Astrocyte (in vitro differentiated cells and primary cell): ENCODE results near the gene FBXL13. TPM values are rescaled to one million over a fixed set of nuclear protein-coding genes. Genes with fewer than 3 reads are reported as not detected.
A peak's percentile ranks its signal among the peaks of the same experiment; 100 is the strongest.

ENCODE experiments used
- DNase-seq: peaks from one replicate; pipeline ENCODE4 v3.0.0-alpha.2; 2010; ENCODE audit warnings: low read depth
- FAIRE-seq: peaks from 2 replicates; lab custom pipeline; 2011; peaks lifted over from hg19 to GRCh38; lab: Jason Lieb, UNC
- H2AFZ ChIP-seq: 2 replicates; pipeline ENCODE4 v1.6.0; 2012; ENCODE audit warnings: low read depth, low read length, inconsistent platforms
- H3K27ac ChIP-seq: 2 replicates; pipeline ENCODE4 v1.5.1; 2011; ENCODE audit warnings: low read depth, low read length, inconsistent platforms
- H3K27me3 ChIP-seq: 2 replicates; pipeline ENCODE4 v1.6.0; 2011; ENCODE audit warnings: low read length, inconsistent platforms; ENCODE audit not compliant: insufficient read depth
- H3K36me3 ChIP-seq: 2 replicates; pipeline ENCODE4 v1.5.1; 2011; ENCODE audit warnings: low read length, inconsistent platforms; ENCODE audit not compliant: insufficient read depth
- H3K4me1 ChIP-seq: 2 replicates; pipeline ENCODE4 v1.5.1; 2011; ENCODE audit warnings: low read length, inconsistent platforms; ENCODE audit not compliant: insufficient read depth
- H3K4me2 ChIP-seq: 2 replicates; pipeline ENCODE4 v1.6.0; 2012; ENCODE audit warnings: low read length, inconsistent platforms
- H3K4me3 ChIP-seq: 2 replicates; pipeline ENCODE4 v1.5.1; 2011; ENCODE audit warnings: low read depth, mild to moderate bottlenecking, low read length, inconsistent platforms; ENCODE audit not compliant: insufficient read depth
- H3K79me2 ChIP-seq: 2 replicates; pipeline ENCODE4 v1.6.0; 2012; ENCODE audit warnings: mild to moderate bottlenecking, low read length, inconsistent platforms; ENCODE audit not compliant: insufficient read depth
- H3K9ac ChIP-seq: 2 replicates; pipeline ENCODE4 v1.6.0; 2012; ENCODE audit warnings: mild to moderate bottlenecking, low read length, inconsistent platforms
- H3K9me3 ChIP-seq: 2 replicates; pipeline ENCODE4 v1.5.1; 2012; ENCODE audit warnings: low read depth, mild to moderate bottlenecking, low read length, inconsistent platforms; ENCODE audit not compliant: insufficient read depth
- H4K20me1 ChIP-seq: 2 replicates; pipeline ENCODE4 v1.6.0; 2012; ENCODE audit warnings: low read length, inconsistent platforms; ENCODE audit not compliant: insufficient read depth
- H3K27ac Mint-ChIP-seq: one replicate; pipeline ENCODE4 v1.8.0; 2021; ENCODE audit warnings: mild to moderate bottlenecking, mixed read lengths; ENCODE audit not compliant: unreplicated experiment
- H3K27me3 Mint-ChIP-seq: one replicate; pipeline ENCODE4 v1.8.0; 2021; ENCODE audit warnings: low read depth, mixed read lengths; ENCODE audit not compliant: unreplicated experiment
- H3K36me3 Mint-ChIP-seq: one replicate; pipeline ENCODE4 v1.8.0; 2021; ENCODE audit warnings: low read depth, mixed read lengths; ENCODE audit not compliant: unreplicated experiment
- H3K4me1 Mint-ChIP-seq: one replicate; pipeline ENCODE4 v1.8.0; 2021; ENCODE audit warnings: low read depth, mixed read lengths; ENCODE audit not compliant: unreplicated experiment
- H3K4me3 Mint-ChIP-seq: one replicate; pipeline ENCODE4 v1.8.0; 2021; ENCODE audit warnings: mild to moderate bottlenecking, moderate library complexity, mixed read lengths; ENCODE audit not compliant: unreplicated experiment
- H3K9me3 Mint-ChIP-seq: one replicate; pipeline ENCODE4 v1.8.0; 2021; ENCODE audit warnings: mild to moderate bottlenecking, mixed read lengths; ENCODE audit not compliant: unreplicated experiment
- CTCF ChIP-seq: IDR thresholded peaks from 2 replicates; pipeline ENCODE4 v1.5.1; 2011; ENCODE audit warnings: low read depth, mild to moderate bottlenecking, inconsistent platforms, low read length, moderate library complexity; ENCODE audit not compliant: insufficient read depth
- EZH2 ChIP-seq: IDR thresholded peaks from 2 replicates; pipeline ENCODE4 v1.6.1; 2012; ENCODE audit warnings: mild to moderate bottlenecking, low read length, inconsistent platforms; ENCODE audit not compliant: insufficient read depth
- total RNA-seq: library from RNA; stranded (reverse); gene quantifications from 2 replicates; pipeline ENCODE4 v1.2.1, GENCODE V29; 2021

The FBXL13 gene
- total RNA-seq, 1 donor from 2014 or later: 1.2 TPM

- Histone ChIP-seq H3K27me3 (no peaks in the 10 kb centered on the region), H3K9ac (no peak overlapping the region), H3K4me3 (no peak overlapping the region), H3K79me2 (peaks cover 61% of the 10 kb centered on the region), H3K27ac (no peak overlapping the region), H3K36me3 (no peaks in the 10 kb centered on the region), H2AFZ (no peak overlapping the region), H4K20me1 (peaks cover 6% of the 10 kb centered on the region), H3K4me1 (peaks cover 9% of the 10 kb centered on the region), H3K4me2 (no peak overlapping the region), H3K9me3 (no peaks in the 10 kb centered on the region)
- Mint-ChIP-seq H3K4me1 (peaks cover 3% of the 10 kb centered on the region), H3K27me3 (no peaks in the 10 kb centered on the region), H3K9me3 (no peaks in the 10 kb centered on the region), H3K4me3 (peak overlapping the region; percentile 20), H3K27ac (no peak overlapping the region), H3K36me3 (peaks cover 7% of the 10 kb centered on the region)
- DNase-seq (no peak), FAIRE-seq (no peak)
- TF ChIP-seq CTCF (no peak), EZH2 (no peak)
Observed at GRCh38 chr7:103076764-103077163, 2.2 kb upstream of the FBXL13 start.

GRCh38 chr7:103075337-103075918 is 832 bp upstream of the FBXL13 start:
- Histone ChIP-seq H3K79me2 (peaks cover 50% of the 10 kb centered on the region), H3K27ac (peak overlapping the region; percentile 67), H3K4me1 (peaks cover 9% of the 10 kb centered on the region), H2AFZ (peak overlapping the region; percentile 98), H3K27me3 (no peaks in the 10 kb centered on the region), H3K4me2 (peak overlapping the region; percentile 91), H3K9ac (peak overlapping the region; percentile 80), H3K36me3 (no peaks in the 10 kb centered on the region), H4K20me1 (peaks cover 6% of the 10 kb centered on the region), H3K4me3 (peak overlapping the region; percentile 92), H3K9me3 (no peaks in the 10 kb centered on the region)
- Mint-ChIP-seq H3K9me3 (no peaks in the 10 kb centered on the region), H3K27ac (peak overlapping the region; percentile 92), H3K27me3 (no peaks in the 10 kb centered on the region), H3K4me1 (peaks cover 3% of the 10 kb centered on the region), H3K36me3 (peaks cover 7% of the 10 kb centered on the region), H3K4me3 (peak overlapping the region; percentile 98)
- TF ChIP-seq CTCF (no peak), EZH2 (no peak)
- DNase-seq: peak; percentile 63
- FAIRE-seq: no peak

- Histone ChIP-seq H3K9me3 (no peaks in the 10 kb centered on the region), H3K4me2 (peak overlapping the region; percentile 91), H3K27me3 (no peaks in the 10 kb centered on the region), H2AFZ (peak overlapping the region; percentile 98), H3K36me3 (no peaks in the 10 kb centered on the region), H3K79me2 (peaks cover 37% of the 10 kb centered on the region), H4K20me1 (peaks cover 6% of the 10 kb centered on the region), H3K4me3 (peak overlapping the region; percentile 92), H3K9ac (peak overlapping the region; percentile 80), H3K4me1 (peaks cover 9% of the 10 kb centered on the region), H3K27ac (peak overlapping the region; percentile 67)
- no peak for DNase-seq
- Mint-ChIP-seq H3K36me3 (peaks cover 8% of the 10 kb centered on the region), H3K27ac (peak overlapping the region; percentile 87), H3K27me3 (no peaks in the 10 kb centered on the region), H3K4me1 (peaks cover 3% of the 10 kb centered on the region), H3K4me3 (peak overlapping the region; percentile 95), H3K9me3 (no peaks in the 10 kb centered on the region)
- no peak for TF ChIP-seq EZH2
- no peak for TF ChIP-seq CTCF
- no peak for FAIRE-seq
Observed at GRCh38 chr7:103073989-103074518, 542 bp downstream of the FBXL13 start.
